Cardiac fibroblast (primary cell): ENCODE results near the gene ANKRD24.
"Not testable (repeated sequence)": the region's sequence is repeated elsewhere in the genome, so short reads cannot be mapped to it uniquely, and the experiment has no call there.

Experiments
- DNase-seq, 2 donors: peaks; one replicate each; pipeline versions ENCODE4 v3.0.0 to v3.0.0-alpha.2; 2010; ENCODE audit warnings: low read depth in 2 of 2
- H3K4me3 ChIP-seq, 2 donors: replicated peaks in 1 of 2; 1 replicate in 1 of 2; 2 replicates in 1 of 2; pipeline ENCODE4 v1.5.1; 2011; ENCODE audit warnings: low read depth in 2 of 2, low read length in 2 of 2, mild to moderate bottlenecking in 2 of 2, moderate library complexity in 1 of 2
- CTCF ChIP-seq: IDR thresholded peaks from one replicate; pipeline ENCODE4 v1.5.1; 2011; ENCODE audit warnings: low read depth, mild to moderate bottlenecking, low read length, inconsistent platforms

ANKRD24 gene

GRCh38 chr19:4213116-4213515 is 30.6 kb downstream of the ANKRD24 start:
- no peak overlapping the region for H3K4me3 ChIP-seq
- no peak for TF ChIP-seq CTCF
- no peak for DNase-seq

- no peak overlapping the region for H3K4me3 ChIP-seq
- no peak for DNase-seq
- no peak for TF ChIP-seq CTCF
These were observed 33.3 kb downstream of the ANKRD24 start for GRCh38 chr19:4215807-4216206.

- no peak overlapping the region for H3K4me3 ChIP-seq
- no peak for TF ChIP-seq CTCF
- no peak for DNase-seq
These were observed 34.4 kb downstream of the ANKRD24 start for GRCh38 chr19:4216846-4217245.

- no peak for DNase-seq
- no peak for TF ChIP-seq CTCF
- H3K4me3 ChIP-seq = no peak overlapping the region
These were observed 35.2 kb downstream of the ANKRD24 start for GRCh38 chr19:4217429-4218264.

GRCh38 chr19:4218523-4218922 is 36.0 kb downstream of the ANKRD24 start:
- not testable (repeated sequence) for DNase-seq, H3K4me3 ChIP-seq

- TF ChIP-seq CTCF = no peak
- H3K4me3 ChIP-seq = no peak overlapping the region
- DNase-seq = no peak
These were observed 37.7 kb downstream of the ANKRD24 start for GRCh38 chr19:4220188-4220587.

- no peak for TF ChIP-seq CTCF
- H3K4me3 ChIP-seq = no peak overlapping the region
- DNase-seq = no peak
These were observed 42.0 kb downstream of the ANKRD24 start for GRCh38 chr19:4224470-4224869.
